NB4 (cell line): ENCODE results near the gene RGS17.

Source experiments
- CTCF ChIP-seq: IDR thresholded peaks from one replicate; pipeline ENCODE4 v1.5.1; 2012; ENCODE audit warnings: low read depth, low read length
- MAX ChIP-seq: IDR thresholded peaks from 2 replicates; pipeline ENCODE4 v1.6.1; 2011; ENCODE audit warnings: low read depth, low read length
- MYC ChIP-seq: IDR thresholded peaks from 2 replicates; pipeline ENCODE4 v1.6.1; 2011; ENCODE audit warnings: low read depth, low read length
- POLR2A ChIP-seq: IDR thresholded peaks from 2 replicates; pipeline ENCODE4 v1.6.1; 2011; ENCODE audit warnings: mild to moderate bottlenecking; ENCODE audit not compliant: insufficient read length; ENCODE audit errors: extremely low read depth

GRCh38 chr6:152986978-152987377, 144.1 kb downstream of the RGS17 start:
- TF ChIP-seq POLR2A (no peak), CTCF (no peak), MYC (no peak), MAX (no peak)
